NCI-H2107 treated with DMSO at 0.1 percent for 48 hours (cell line): ENCODE data around the gene THRSP.
A peak's percentile ranks its signal among the peaks of the same experiment; 100 is the strongest.
"Not testable (repeated sequence)": the region's sequence is repeated elsewhere in the genome, so short reads cannot be mapped to it uniquely, and the experiment has no call there.

Experiments
- DNase-seq: peaks from one replicate; lab custom pipeline; 2025; ENCODE audit not compliant: unreplicated experiment; lab: John Stamatoyannopoulos, UW

Gene THRSP

GRCh38 chr11:78086521-78087074, 22.9 kb downstream of the THRSP start:
- not testable (repeated sequence) for DNase-seq

GRCh38 chr11:78094250-78094649, 30.6 kb downstream of the THRSP start:
- DNase-seq: no peak

GRCh38 chr11:78097666-78098385, 34.2 kb downstream of the THRSP start:
- no peak for DNase-seq

- peak; percentile 35 for DNase-seq
These were observed 36.0 kb downstream of the THRSP start for GRCh38 chr11:78099666-78100065.

GRCh38 chr11:78100261-78100660, 36.6 kb downstream of the THRSP start:
- peak; percentile 84 for DNase-seq

- peak; percentile 61 for DNase-seq
These were observed 37.2 kb downstream of the THRSP start for GRCh38 chr11:78100676-78101472.

GRCh38 chr11:78109081-78110015, 45.7 kb downstream of the THRSP start:
- no peak for DNase-seq

GRCh38 chr11:78110351-78110750, 46.7 kb downstream of the THRSP start:
- no peak for DNase-seq

GRCh38 chr11:78110830-78111229, 47.2 kb downstream of the THRSP start:
- no peak for DNase-seq

GRCh38 chr11:78111298-78111697, 47.6 kb downstream of the THRSP start:
- no peak for DNase-seq

GRCh38 chr11:78112582-78113275, 49.1 kb downstream of the THRSP start:
- DNase-seq: no peak
